ENCODE results near the gene COL12A1. TPM values are rescaled to one million over a fixed set of nuclear protein-coding genes. Genes with fewer than 3 reads are reported as not detected.

COL12A1 gene
- total RNA-seq, 2 experiments from 2014 or later: not detected

DNA sequence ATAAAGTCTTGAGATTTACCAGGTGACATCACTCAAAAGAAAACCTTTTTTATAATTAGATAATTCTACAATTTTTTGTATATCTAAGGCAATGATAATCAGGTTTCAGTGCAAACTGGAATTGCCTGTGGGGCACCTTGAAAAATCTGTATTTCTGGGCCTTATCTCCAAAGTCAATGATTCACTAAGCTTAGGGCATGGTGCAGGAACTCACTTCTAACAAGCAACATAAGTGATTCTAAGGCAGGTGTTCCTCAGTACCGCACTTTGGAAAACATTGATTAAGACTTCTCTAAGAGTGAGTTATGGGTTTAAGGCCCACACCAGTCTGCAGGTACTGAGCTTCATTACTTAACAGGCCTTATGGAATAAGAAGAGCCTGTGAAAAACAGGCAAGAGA lies 115.3 kb downstream of the COL12A1 start:
- Histone ChIP-seq H3K27ac (ENCODE audit: low read depth, low read length, poor library complexity, severe bottlenecking) (no peak overlapping the region), H3K4me1 (ENCODE audit: insufficient read depth, low read length, poor library complexity, severe bottlenecking) (no peaks in the 10 kb centered on the region), H3K4me2 (ENCODE audit: low read length) (no peak overlapping the region), H4K20me1 (ENCODE audit: insufficient read depth, low read length) (no peaks in the 10 kb centered on the region), H3K4me3 (ENCODE audit: low read depth, low read length, poor library complexity, severe bottlenecking) (no peak overlapping the region), H3K36me3 (ENCODE audit: insufficient read depth, low read length) (no peaks in the 10 kb centered on the region), H3K79me2 (ENCODE audit: insufficient read depth, low read depth, low read length) (no peaks in the 10 kb centered on the region), H2AFZ (ENCODE audit: low read length) (no peak overlapping the region), H3K9me2 (ENCODE audit: insufficient read depth, low read length) (no peaks in the 10 kb centered on the region), H3K9me3 (ENCODE audit: low read length) (no peaks in the 10 kb centered on the region)
- no TSS peak for BruUV-seq (replicated peaks)
- DNase-seq (ENCODE audit: low spot score): no peak
- TF ChIP-seq CTCF (conservative IDR thresholded peaks at IDR 0.05; ENCODE audit: low read length) (no peak), EZH2phosphoT487 (IDR thresholded peaks at IDR 0.05; ENCODE audit: borderline replicate concordance, low read depth, low read length) (no peak)
- intact Hi-C loops (cut with micrococcal nuclease; ENCODE audit: unreplicated experiment): no loop called here
- POLR2A ChIA-PET: no interaction called here
- CTCF ChIA-PET (ENCODE audit: unreplicated experiment): no interaction called here

- no peaks in the 10 kb centered on the region for H3K79me2 ChIP-seq (ENCODE audit: insufficient read depth, low read depth, low read length)
- no peak overlapping the region for H3K4me2 ChIP-seq (ENCODE audit: low read length)
- no peak overlapping the region for H3K27ac ChIP-seq (ENCODE audit: low read depth, low read length, poor library complexity, severe bottlenecking)
- no TSS peak for BruUV-seq (replicated peaks)
- POLR2A ChIA-PET: no interaction called here
- H3K9me2 ChIP-seq (ENCODE audit: insufficient read depth, low read length): no peaks in the 10 kb centered on the region
- intact Hi-C loops (cut with micrococcal nuclease; ENCODE audit: unreplicated experiment): no loop called here
- no peak overlapping the region for H2AFZ ChIP-seq (ENCODE audit: low read length)
- no peaks in the 10 kb centered on the region for H3K36me3 ChIP-seq (ENCODE audit: insufficient read depth, low read length)
- H3K4me3 ChIP-seq (ENCODE audit: low read depth, low read length, poor library complexity, severe bottlenecking): no peak overlapping the region
- CTCF ChIA-PET (ENCODE audit: unreplicated experiment): no interaction called here
- no peaks in the 10 kb centered on the region for H3K4me1 ChIP-seq (ENCODE audit: insufficient read depth, low read length, poor library complexity, severe bottlenecking)
- no peaks in the 10 kb centered on the region for H3K9me3 ChIP-seq (ENCODE audit: low read length)
- H4K20me1 ChIP-seq (ENCODE audit: insufficient read depth, low read length): no peaks in the 10 kb centered on the region
- TF ChIP-seq CTCF (conservative IDR thresholded peaks at IDR 0.05; ENCODE audit: low read length): no peak
- no peak for TF ChIP-seq EZH2phosphoT487 (IDR thresholded peaks at IDR 0.05; ENCODE audit: borderline replicate concordance, low read depth, low read length)
- no peak for DNase-seq (ENCODE audit: low spot score)
Measured at GRCh38 chr6:75089921-75090320, 115.9 kb downstream of the COL12A1 start.

DNA sequence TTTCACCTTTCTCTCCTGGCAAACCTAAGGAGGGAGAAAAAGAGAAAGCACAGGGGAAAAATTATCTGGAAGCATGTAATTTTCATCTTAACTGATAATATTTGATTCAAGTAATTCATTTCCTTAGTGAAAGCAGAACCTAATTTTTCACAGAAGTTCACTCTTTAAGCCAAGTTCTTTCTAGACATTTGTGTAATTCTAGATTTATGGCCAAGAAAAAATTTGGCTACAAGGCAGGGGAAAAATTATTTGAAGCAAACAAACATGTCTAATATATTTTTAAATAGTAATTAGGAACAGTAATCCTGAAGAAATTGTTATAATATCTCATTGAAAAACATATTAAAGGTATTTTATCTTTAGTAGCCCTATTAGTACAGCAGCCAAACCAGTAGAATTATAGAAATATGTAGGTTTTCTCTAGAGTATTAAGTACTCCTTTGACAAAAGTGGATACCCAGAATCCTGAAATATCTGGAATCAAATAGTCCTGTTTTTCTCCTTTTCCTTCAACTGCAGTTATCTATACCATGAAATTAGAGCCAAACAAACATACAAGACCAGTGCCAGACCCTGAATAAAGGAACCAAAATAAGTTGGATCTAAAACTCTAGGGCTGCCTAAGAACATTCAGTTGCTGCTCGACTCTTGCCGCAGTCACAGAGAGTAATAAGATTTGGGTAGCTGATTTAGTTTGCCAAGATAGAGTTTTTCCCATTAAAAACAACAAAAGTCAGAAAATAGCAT lies 116.5 kb downstream of the COL12A1 start:
- ChIA-PET POLR2A (no interaction called here), CTCF (ENCODE audit: unreplicated experiment) (no interaction called here)
- Histone ChIP-seq H3K36me3 (ENCODE audit: insufficient read depth, low read length) (no peaks in the 10 kb centered on the region), H3K9me3 (ENCODE audit: low read length) (no peaks in the 10 kb centered on the region), H3K4me2 (ENCODE audit: low read length) (no peak overlapping the region), H3K9me2 (ENCODE audit: insufficient read depth, low read length) (no peaks in the 10 kb centered on the region), H4K20me1 (ENCODE audit: insufficient read depth, low read length) (no peaks in the 10 kb centered on the region), H3K4me3 (ENCODE audit: low read depth, low read length, poor library complexity, severe bottlenecking) (no peak overlapping the region), H3K79me2 (ENCODE audit: insufficient read depth, low read depth, low read length) (no peaks in the 10 kb centered on the region), H2AFZ (ENCODE audit: low read length) (no peak overlapping the region), H3K4me1 (ENCODE audit: insufficient read depth, low read length, poor library complexity, severe bottlenecking) (no peaks in the 10 kb centered on the region), H3K27ac (ENCODE audit: low read depth, low read length, poor library complexity, severe bottlenecking) (no peak overlapping the region)
- no TSS peak for BruUV-seq (replicated peaks)
- TF ChIP-seq EZH2phosphoT487 (IDR thresholded peaks at IDR 0.05; ENCODE audit: borderline replicate concordance, low read depth, low read length): no peak
- no peak for TF ChIP-seq CTCF (conservative IDR thresholded peaks at IDR 0.05; ENCODE audit: low read length)
- no peak for DNase-seq (ENCODE audit: low spot score)
- intact Hi-C loops (cut with micrococcal nuclease; ENCODE audit: unreplicated experiment): no loop called here
